Measurements from ENCODE around the gene CHD2.

CHD2 gene

GRCh38 chr15:92885224-92886041 lies 14.7 kb upstream of the CHD2 start:
- DNase-seq (ENCODE audit: low read depth in 2 of 2), result no peak

- no peak for DNase-seq (ENCODE audit: low read depth in 2 of 2)
Measured at GRCh38 chr15:92886042-92886537, 14.0 kb upstream of the CHD2 start.

GRCh38 chr15:92886815-92887214 lies 13.3 kb upstream of the CHD2 start:
- no peak for DNase-seq (ENCODE audit: low read depth in 2 of 2)

GRCh38 chr15:92887869-92888268 lies 12.3 kb upstream of the CHD2 start:
- no peak for DNase-seq (ENCODE audit: low read depth in 2 of 2)

- no peak for DNase-seq (ENCODE audit: low read depth in 2 of 2)
Measured at GRCh38 chr15:92889390-92890107, 10.6 kb upstream of the CHD2 start.

- DNase-seq (ENCODE audit: low read depth in 2 of 2), result no peak
Measured at GRCh38 chr15:92891533-92892200, 8.5 kb upstream of the CHD2 start.

GRCh38 chr15:92892201-92892555 lies 7.9 kb upstream of the CHD2 start:
- no peak for DNase-seq (ENCODE audit: low read depth in 2 of 2)

- no peak for DNase-seq (ENCODE audit: low read depth in 2 of 2)
Measured at GRCh38 chr15:92893200-92893599, 6.9 kb upstream of the CHD2 start.

GRCh38 chr15:92896561-92896960 lies 3.6 kb upstream of the CHD2 start:
- no peak for DNase-seq (ENCODE audit: low read depth in 2 of 2)

- no peak for DNase-seq (ENCODE audit: low read depth in 2 of 2)
Measured at GRCh38 chr15:92897620-92898019, 2.5 kb upstream of the CHD2 start.

- DNase-seq (ENCODE audit: low read depth in 2 of 2), result no peak
Measured at GRCh38 chr15:92898988-92899582, 1.0 kb upstream of the CHD2 start.

- DNase-seq (ENCODE audit: low read depth in 2 of 2), result no peak
Measured at GRCh38 chr15:92899601-92899947, 550 bp upstream of the CHD2 start.

- DNase-seq (ENCODE audit: low read depth in 2 of 2), result no peak
Measured at GRCh38 chr15:92900731-92901071, 577 bp downstream of the CHD2 start.

- DNase-seq (ENCODE audit: low read depth in 2 of 2), result no peak
Measured at GRCh38 chr15:92901072-92901761, 1.1 kb downstream of the CHD2 start.

GRCh38 chr15:92901995-92902394 lies 1.9 kb downstream of the CHD2 start:
- DNase-seq (ENCODE audit: low read depth in 2 of 2), result no peak

- no peak for DNase-seq (ENCODE audit: low read depth in 2 of 2)
Measured at GRCh38 chr15:92902737-92903593, 2.8 kb downstream of the CHD2 start.

- DNase-seq (ENCODE audit: low read depth in 2 of 2), result no peak
Measured at GRCh38 chr15:92903631-92903965, 3.5 kb downstream of the CHD2 start.

GRCh38 chr15:92903966-92904721 lies 4.0 kb downstream of the CHD2 start:
- DNase-seq (ENCODE audit: low read depth in 2 of 2), result peak; percentile 98 to 99

- no peak for DNase-seq (ENCODE audit: low read depth in 2 of 2)
Measured at GRCh38 chr15:92904722-92905571, 4.8 kb downstream of the CHD2 start.

Data from stimulated activated CD4-positive, alpha-beta T cell treated with anti-CD3 and anti-CD28 coated beads, Interleukin-15, amount 100 ng/mL, for 48 hours (primary cell).